GM19043 (cell line): Measurements from ENCODE around the gene ANP32A.

Experiments
- ATAC-seq: cut with Tn5 transposase; IDR thresholded peaks from one replicate; pipeline ENCODE4 v1.9.1; 2021; ENCODE audit warnings: low read depth; ENCODE audit not compliant: unreplicated experiment

The ANP32A gene

GRCh38 chr15:68821190-68821840 lies 620 bp upstream of the ANP32A start:
- peak; percentile 4 for ATAC-seq

DNA sequence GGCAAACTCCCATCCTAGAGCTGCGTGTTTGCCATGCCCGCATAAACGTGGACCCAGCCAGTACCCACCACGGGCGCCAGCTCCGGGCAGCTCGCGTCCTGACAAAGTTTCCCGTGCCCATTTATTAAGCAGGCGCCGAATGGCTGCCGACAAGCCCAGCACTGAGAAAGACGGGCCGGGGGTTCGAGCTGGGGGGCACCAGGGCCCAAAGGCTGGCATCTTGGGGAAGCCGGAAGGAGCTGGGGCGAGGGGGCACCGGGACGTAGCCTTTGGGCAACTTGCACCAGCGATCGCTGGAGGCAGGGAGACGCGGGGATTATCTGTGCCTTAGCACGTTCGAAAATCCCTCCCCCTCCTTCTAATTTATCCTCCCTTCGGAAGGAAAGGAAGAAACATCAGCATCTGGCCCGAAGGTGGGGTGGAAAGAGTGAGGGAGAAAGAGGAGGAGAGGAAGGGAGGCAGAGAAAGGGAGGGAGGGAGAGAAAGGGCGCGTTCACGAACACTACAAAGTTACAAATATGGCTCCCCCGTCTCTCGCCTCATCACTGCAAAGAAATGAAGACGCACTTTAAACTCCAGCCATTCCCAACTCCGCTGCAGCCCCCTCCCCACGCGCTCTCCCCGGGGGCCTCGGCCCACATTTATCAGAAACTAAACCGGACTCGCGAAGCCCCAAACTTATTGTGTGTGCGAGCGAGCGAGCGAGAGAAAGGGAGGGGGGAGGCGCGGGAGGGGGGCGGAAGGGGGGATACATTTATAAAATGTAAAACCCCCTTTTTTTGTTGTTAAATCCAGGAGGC lies 1.0 kb downstream of the ANP32A start:
- ATAC-seq = no peak

DNA sequence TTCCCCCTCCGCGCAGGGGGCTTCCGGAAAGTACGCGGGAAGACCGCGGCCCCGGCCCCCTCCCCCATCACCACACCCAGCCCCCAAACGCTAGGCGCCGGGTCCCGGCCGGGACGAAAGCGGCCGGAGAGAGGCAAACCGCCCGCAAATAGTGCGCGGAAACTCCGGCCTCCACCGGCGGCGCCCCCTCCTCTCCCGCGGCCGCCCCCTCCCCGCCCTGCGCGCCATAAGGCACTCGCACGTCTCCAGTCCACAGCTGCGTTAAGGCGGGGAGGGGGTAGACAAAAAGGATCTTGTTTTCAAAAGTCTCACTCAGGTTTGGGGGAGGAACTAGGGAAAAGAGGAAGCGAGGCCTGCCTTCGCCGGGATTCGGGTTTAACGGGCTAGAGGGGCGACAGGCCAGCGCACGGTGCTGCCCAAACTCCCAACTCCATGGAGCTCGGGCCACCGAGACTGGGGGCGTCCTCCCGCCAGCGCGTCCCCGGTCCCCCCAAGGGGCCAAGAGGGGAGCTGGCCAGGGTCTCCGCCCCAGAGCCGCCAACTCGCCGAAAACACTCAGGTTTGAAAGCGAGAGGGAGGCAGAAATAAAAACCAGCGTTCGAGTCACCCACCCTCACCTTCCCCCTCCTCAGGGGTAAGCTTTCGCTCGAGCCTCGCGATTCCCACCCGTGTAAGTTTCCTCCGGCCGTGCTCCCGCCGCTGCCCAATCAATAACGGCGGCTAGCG lies 1.8 kb downstream of the ANP32A start:
- ATAC-seq = no peak

GRCh38 chr15:68818066-68818768 lies 2.5 kb downstream of the ANP32A start:
- ATAC-seq = no peak

- ATAC-seq = no peak
These were observed 3.2 kb downstream of the ANP32A start for GRCh38 chr15:68817304-68818065.

- no peak for ATAC-seq
These were observed 3.8 kb downstream of the ANP32A start for GRCh38 chr15:68816795-68817303.

- ATAC-seq = no peak
These were observed 4.5 kb downstream of the ANP32A start for GRCh38 chr15:68816158-68816557.

DNA sequence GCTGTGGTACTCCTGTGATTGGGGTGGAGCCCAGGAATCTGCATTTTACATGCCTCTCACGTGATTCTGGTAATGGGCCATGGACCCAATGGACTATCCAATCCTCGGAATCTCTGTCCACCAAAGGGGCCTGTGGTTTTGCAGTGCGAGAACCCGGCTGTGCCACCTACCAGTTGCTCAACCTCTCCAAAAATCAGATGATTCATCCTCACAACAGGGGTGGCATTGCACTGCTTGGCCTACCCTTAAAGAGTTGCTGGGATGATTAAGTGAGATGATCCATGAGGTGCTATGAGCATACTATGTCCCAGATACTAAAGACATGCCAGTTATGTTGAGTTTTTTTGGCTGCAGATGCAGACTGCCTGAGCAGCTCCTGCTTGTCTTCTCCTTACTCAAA lies 5.1 kb downstream of the ANP32A start:
- ATAC-seq = no peak

DNA sequence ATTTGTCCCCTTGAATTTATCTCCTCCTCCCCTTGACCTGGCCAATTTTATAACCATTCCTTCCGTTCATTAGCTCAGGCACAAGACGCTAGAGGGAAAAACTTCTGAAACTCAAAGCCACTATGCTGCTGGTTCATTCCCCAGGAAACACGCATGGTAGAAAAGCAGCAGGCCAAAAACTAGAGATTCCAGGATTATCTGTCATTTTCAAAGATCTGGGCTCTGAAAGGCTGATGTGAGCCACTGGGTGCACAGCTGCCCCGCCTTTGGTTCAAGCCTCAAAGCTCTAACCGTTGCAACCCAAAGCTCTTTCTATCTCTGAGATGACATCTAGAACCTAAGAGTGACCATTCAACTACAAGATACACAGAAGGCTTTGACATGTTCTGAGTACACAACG lies 6.1 kb downstream of the ANP32A start:
- no peak for ATAC-seq

DNA sequence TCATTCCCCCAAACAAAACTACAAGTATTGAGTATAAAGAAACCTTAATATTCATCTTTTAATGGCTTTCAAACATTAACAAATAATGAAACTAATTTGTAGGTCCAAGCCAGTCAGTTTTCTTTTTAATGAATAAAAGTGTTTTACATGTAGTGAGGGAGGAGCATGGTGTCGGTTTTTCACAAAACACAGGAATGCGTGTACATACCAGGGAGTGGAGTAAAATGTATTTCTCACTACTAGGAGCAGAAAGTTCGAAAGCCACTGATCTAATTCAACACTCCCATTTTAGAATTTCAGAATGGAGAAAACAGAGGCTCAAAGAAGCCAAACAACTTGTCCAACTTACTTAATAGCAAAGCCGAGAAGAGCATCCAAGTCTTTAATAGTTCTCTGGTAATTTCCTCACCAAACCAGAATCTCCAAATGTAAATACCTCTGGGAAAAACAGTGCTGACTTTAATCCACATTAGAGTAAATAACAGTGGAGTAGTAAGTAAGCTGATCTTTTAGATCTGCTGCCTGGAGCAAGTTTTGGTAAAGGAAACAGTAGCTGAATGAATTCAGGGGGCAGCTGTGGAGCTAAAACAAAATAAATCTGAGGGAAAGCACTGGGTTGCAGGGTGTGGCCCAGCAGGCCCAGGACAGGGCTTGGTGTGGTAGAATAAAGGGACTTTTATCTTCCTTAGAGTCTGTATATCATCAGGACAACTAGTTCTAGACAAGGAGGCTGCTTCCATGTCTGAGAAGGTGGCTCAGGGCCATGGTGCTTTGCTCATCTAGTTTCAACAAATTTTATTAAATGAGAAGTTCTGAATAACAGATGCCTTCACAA lies 7.9 kb downstream of the ANP32A start:
- no peak for ATAC-seq

GRCh38 chr15:68812069-68812468 lies 8.6 kb downstream of the ANP32A start:
- no peak for ATAC-seq

GRCh38 chr15:68809517-68809916 lies 11.2 kb downstream of the ANP32A start:
- ATAC-seq = no peak

DNA sequence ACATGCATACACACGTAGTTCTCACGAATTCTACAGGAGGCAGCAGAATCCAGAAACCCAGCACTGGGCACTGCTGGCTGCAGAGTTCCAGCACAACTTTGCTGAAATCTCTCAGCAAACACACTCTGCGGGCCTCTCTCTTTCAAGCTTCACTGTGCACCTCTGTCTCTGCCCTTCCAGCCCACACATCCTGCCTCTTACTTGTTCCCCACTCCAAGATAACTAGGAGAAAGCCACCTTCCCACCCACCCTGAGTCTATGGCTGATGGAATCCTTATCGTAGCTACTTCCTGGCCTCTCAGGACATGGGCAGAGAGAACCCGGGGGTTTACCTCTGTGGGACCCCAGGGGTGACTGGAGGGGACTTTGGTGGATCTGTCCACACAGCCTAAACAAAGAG lies 11.9 kb downstream of the ANP32A start:
- ATAC-seq = no peak

DNA sequence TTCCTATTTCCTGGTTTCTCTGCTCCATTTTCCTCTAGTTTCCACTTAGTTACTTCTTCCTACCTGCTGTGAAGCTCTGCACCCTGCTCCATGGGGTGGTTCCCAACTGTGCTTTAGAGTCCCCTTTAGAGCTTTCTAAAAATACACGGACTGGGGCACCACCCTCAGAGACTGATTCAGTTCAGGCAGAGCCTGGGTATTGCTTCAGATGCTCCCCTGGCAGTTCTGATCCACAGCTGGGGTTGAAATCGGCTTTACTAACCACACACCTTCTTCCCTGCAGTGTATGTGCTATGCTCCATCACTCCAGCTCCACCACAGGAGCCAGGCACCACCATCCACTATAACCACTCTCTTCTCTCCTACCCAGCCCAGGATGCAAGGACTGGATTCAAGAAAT lies 12.6 kb downstream of the ANP32A start:
- no peak for ATAC-seq

DNA sequence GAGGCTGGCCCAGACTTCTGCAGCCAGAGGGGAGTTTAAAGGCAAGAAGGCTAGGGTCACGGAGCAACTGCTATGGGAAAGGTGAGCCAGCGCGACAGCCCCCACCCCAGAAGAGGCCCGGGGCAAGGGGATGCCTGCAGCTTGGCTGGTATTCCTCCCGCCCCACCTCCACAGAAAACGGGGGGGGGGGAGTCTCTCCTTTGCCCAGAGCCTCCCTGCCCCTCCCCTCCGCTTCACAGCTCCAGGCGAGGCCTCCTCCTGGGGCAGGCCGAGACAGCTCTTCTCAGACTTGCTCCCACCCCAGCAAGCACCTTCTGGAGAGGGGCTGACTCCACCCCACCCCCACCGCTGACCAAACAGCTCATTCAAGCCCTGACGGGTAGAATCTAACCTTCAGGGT lies 13.4 kb downstream of the ANP32A start:
- no peak for ATAC-seq

DNA sequence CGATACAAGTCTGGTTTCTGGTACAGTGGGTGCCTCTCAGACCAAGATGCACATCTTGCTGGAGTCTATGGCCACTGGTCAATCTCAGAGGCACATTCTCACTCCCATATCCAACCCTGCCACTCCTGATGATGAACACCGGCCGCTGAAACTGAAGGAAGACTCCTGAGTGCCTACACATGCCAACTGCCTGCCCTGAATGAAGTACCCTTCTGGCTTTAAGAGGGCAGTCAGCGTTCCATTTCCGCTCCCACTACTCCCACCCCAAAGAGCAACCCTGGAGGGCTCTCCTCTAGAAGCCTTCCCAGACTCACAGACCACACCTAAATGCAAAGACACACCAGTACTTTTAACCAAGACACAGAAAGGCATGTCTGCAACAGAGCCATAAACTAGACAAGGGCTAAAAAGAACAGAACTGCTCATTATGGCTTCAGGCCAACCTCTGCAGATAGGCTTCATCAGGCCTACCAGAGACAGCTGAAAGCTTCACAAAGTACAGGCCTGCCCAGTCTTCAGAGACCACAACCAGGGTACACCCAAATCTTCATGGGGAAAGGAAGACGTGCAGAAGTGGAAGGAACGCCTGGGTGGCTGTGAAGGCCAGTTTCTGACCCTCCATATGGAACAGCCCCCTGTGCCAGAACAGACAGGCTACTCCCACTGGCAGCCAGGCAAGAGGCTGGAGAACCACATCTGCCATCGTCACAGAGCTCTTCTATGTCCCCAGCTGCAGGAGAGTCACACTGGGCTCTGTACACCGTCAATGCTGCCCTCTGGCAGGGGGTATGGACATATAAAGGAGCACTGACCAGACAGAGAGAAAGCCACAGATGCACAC lies 14.3 kb downstream of the ANP32A start:
- no peak for ATAC-seq

DNA sequence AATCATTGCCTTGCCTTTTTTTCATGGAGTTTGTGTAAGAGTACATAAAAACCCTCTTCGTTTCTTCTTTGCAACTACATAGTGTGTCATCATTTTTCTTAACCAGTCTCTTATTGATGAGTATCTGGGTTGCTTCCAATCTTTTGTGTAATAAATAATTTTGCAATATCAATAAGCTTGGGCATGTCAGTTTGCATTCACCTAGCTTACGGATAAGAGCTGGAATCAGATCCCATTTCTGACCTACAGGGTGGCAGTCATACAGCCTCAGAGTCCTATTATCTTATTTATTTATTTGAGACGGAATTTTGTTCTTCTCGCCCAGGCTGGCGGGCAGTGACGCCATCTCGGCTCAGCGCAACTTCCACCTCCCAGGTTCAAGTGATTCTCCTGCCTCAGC lies 18.3 kb downstream of the ANP32A start:
- no peak for ATAC-seq

DNA sequence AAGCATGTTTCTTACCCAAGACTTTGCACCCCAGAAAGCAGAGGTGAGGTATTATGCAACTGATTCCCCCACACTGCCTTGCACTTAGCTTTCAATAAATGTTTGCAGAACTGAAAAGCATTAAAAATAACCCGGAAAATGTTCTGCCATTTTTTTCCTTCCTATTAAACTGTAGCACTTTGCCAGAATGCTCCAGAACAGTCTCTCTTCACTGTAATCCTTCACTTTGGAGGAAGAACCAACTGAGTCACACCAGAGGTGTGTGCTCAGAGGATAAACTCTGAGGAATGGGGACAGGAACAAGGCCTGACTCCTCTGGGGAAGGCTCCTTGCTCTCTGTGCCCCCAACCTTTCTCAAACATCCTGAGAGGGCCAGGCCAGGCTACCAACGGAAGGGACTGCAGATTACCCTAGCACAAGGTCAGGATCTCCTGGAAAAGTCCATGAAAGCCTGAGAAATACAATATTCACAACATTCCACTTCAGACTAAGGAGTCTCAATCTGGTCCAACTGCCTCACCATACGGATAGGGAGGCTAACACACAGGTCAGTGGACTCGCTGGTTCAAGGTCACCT lies 19.0 kb downstream of the ANP32A start:
- ATAC-seq = no peak
